Adrenal gland (tissue), 12 donors: ENCODE results near the gene FOSL2. TPM values are rescaled to one million over a fixed set of nuclear protein-coding genes. Genes with fewer than 3 reads are reported as not detected.

Experiments
- DNase-seq, 7 donors: peaks; one replicate each; pipeline ENCODE4 v3.0.0-alpha.2; 2019 to 2020
- H3K27ac ChIP-seq, 5 donors: fragments of 200-600 bp; sonication (generic) in 4 of 5; 1 replicate in 3 of 5; 2 replicates in 2 of 5; pipeline versions ENCODE4 v1.5.1 to v1.8.0; 2016 to 2020; ENCODE audit warnings: mild to moderate bottlenecking in 1 of 5
- H3K27me3 ChIP-seq: fragments of 200-600 bp; 2 replicates; pipeline ENCODE4 v1.8.0; 2021
- H3K36me3 ChIP-seq, 2 donors: fragments of 200-600 bp; replicated peaks in 1 of 2; 1 replicate in 1 of 2; 2 replicates in 1 of 2; pipeline versions ENCODE4 v1.5.1 to v1.8.0; 2018 to 2022
- H3K4me1 ChIP-seq, 2 donors: fragments of 200-600 bp; replicated peaks in 1 of 2; 1 replicate in 1 of 2; 2 replicates in 1 of 2; pipeline versions ENCODE4 v1.5.1 to v1.8.0; 2018 to 2021
- H3K4me3 ChIP-seq, 4 donors: fragments of 200-600 bp; sonication (generic) in 3 of 4; one replicate each; pipeline ENCODE4 v1.5.1; 2016 to 2018
- H3K9me3 ChIP-seq, 3 donors: fragments of 200-600 bp; sonication (generic) in 1 of 3; replicated peaks in 1 of 3; 1 replicate in 2 of 3; 2 replicates in 1 of 3; pipeline versions ENCODE4 v1.5.1 to v1.8.0; 2016 to 2021
- POLR2A ChIP-seq, 2 donors: fragments of 450-650 bp; IDR thresholded peaks; one replicate each; pipeline ENCODE4 v1.6.1; 2017; ENCODE audit warnings: antibody characterized with exemption in 2 of 2, mild to moderate bottlenecking in 2 of 2, moderate library complexity in 1 of 2
- WGBS, 4 donors: extraction: QIAGEN DNeasy Blood & Tissue Kit in 2 of 4; methylation state at CpG; one replicate each; pipeline versions ENCODE4 v1.1.5 to v1.1.7; 2013 to 2017; 5-methylcytosine and 5-hydroxymethylcytosine counted together
- intact Hi-C, 2 donors: fragments of 100-400 bp; cut with DNase I; formaldehyde crosslinking; loops; one replicate each; pipeline versions ENCODE4 v1.14.1 to v1.15.0; 2022 to 2023
- polyA plus RNA-seq, 3 donors: library from polyadenylated mRNA; stranded (reverse); fragments of 200-250 nt in 2 of 3; fragments of 350-450 nt in 1 of 3; fragmentation: Illumina TruSeq in 1 of 3; extraction: RNeasy Lipid Tissue Mini Kit (QIAGEN cat#74804) in 1 of 3; gene quantifications; one replicate each; pipeline ENCODE4 v1.2.3, GENCODE V29; 2013 to 2014
- total RNA-seq, 9 donors: library from RNA; depleted of rRNA in 4 of 9; stranded (reverse); fragments of >200 nt in 4 of 9; fragments of 120-200 nt in 1 of 9; fragmentation: NEBNext Ultra II Directional in 1 of 9; extraction: Animal tissue kit (Norgen Biotek cat#: 25700) in 1 of 9; gene quantifications; one replicate each; pipeline versions ENCODE4 v1.1.0 to v1.2.4, GENCODE V29; 2013 to 2023
- TF ChIP-seq, protein P1 (sequence below), 6 experiments: fragments of 450-650 bp in 4 of 6; fragments of 200-600 bp in 2 of 6; sonication (generic) in 1 of 6; IDR thresholded peaks; 1 replicate in 5 of 6; 2 replicates in 1 of 6; pipeline versions ENCODE4 v1.5.1 to v1.8.0; 2016 to 2021; ENCODE audit warnings: antibody characterized with exemption in 6 of 6, mild to moderate bottlenecking in 2 of 6, moderate library complexity in 1 of 6
- donor health status: healthy with polysubstance abuse.
- donor health status: Bipolar disorder and iron deficiency.
- donor health status: DM: yes; HTN: yes; CAD: no.
- donor health status: DM: no; HTN: no; CAD: no.
- donor health status: DM: no; HTN: no; CAD: no.
- donor health status: DM: yes; HTN: yes; CAD: no.

The FOSL2 gene
- total and polyA plus RNA-seq, 12 donors = 66.9 to 760 (median 413) TPM

DNA sequence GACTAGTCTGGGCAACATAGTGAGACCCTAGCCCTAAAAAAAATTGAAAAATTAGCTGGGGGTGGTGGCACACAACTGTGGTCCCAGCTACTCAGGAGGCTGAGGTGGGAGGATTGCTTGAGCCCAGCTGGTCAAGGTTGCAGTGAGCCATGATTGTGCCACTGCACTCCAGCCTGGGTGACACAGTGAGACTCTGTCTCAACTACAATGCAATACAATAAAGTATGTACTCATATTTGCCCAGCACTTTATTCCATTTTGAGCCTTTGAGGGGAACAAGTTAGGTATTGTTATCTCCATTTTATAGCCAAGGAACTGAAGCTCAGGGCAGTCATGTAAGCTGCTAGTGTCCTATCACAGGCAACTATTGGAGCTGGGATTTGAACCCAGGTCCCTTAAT is 53.9 kb downstream of the FOSL2 start:
- no peak for DNase-seq
- intact Hi-C loops = no loop called here
- Histone ChIP-seq H3K36me3 (no peaks in the 10 kb centered on the region), H3K4me3 (no peak overlapping the region), H3K27me3 (no peaks in the 10 kb centered on the region), H3K9me3 (no peaks in the 10 kb centered on the region), H3K27ac (no peak overlapping the region), H3K4me1 (peaks cover 10 to 12% of the 10 kb centered on the region in 2 donors)
- no peak for TF ChIP-seq POLR2A (IDR thresholded peaks at IDR 0.05)
- TF ChIP-seq, protein P1, sequence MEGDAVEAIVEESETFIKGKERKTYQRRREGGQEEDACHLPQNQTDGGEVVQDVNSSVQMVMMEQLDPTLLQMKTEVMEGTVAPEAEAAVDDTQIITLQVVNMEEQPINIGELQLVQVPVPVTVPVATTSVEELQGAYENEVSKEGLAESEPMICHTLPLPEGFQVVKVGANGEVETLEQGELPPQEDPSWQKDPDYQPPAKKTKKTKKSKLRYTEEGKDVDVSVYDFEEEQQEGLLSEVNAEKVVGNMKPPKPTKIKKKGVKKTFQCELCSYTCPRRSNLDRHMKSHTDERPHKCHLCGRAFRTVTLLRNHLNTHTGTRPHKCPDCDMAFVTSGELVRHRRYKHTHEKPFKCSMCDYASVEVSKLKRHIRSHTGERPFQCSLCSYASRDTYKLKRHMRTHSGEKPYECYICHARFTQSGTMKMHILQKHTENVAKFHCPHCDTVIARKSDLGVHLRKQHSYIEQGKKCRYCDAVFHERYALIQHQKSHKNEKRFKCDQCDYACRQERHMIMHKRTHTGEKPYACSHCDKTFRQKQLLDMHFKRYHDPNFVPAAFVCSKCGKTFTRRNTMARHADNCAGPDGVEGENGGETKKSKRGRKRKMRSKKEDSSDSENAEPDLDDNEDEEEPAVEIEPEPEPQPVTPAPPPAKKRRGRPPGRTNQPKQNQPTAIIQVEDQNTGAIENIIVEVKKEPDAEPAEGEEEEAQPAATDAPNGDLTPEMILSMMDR (IDR thresholded peaks at IDR 0.05) = no peak

DNA sequence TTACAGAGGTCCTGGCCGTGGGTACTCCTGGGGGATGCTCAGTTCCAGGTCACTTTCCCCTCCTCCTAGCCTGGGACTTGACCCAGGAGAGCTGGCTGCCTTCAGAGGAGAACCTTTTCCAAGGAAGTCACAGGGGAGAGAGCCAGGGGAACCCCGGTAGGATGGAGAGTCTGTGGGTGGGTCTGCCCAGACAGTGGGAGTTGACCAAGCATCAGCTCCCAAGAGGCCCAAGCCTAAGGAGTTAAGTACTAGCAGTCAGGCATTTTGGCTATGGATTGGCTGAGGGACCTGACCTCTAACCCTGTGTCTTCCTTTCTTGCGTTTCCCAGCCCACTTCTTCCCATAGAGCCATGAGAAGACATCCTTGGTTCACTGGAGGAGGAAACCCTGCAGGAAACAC is 54.4 kb downstream of the FOSL2 start:
- 79 to 90% (median 82%) methylated on average over 3 of the region's 3 CpGs for WGBS, 4 donors
- no peaks in the 10 kb centered on the region for H3K9me3 ChIP-seq
- TF ChIP-seq POLR2A (IDR thresholded peaks at IDR 0.05) = no peak
- TF ChIP-seq, protein P1 (IDR thresholded peaks at IDR 0.05) = no peak
- no peak overlapping the region for H3K27ac ChIP-seq
- no peaks in the 10 kb centered on the region for H3K27me3 ChIP-seq
- H3K4me1 ChIP-seq = peaks cover 10 to 12% of the 10 kb centered on the region in 2 donors
- no peak for DNase-seq
- intact Hi-C loops = no loop called here
- H3K36me3 ChIP-seq = no peaks in the 10 kb centered on the region
- H3K4me3 ChIP-seq = no peak overlapping the region

- 44 to 63% (median 54%) methylated on average over 8 of the region's 8 CpGs for WGBS, 4 donors
- peak in 3 of 7 donors; percentile 38 to 56 (median 53) for DNase-seq
- Histone ChIP-seq H3K27me3 (no peaks in the 10 kb centered on the region), H3K9me3 (no peaks in the 10 kb centered on the region), H3K4me3 (no peak overlapping the region), H3K27ac (peak overlapping the region; percentile 48 to 84 (median 63)), H3K36me3 (no peaks in the 10 kb centered on the region), H3K4me1 (peaks cover 10 to 12% of the 10 kb centered on the region in 2 donors)
- TF ChIP-seq POLR2A (IDR thresholded peaks at IDR 0.05) = no peak
- TF ChIP-seq, protein P1 (IDR thresholded peaks at IDR 0.05) = peak in 1 of 6 experiments; percentile 2
- intact Hi-C loops = no loop called here
These were observed 55.5 kb downstream of the FOSL2 start for GRCh38 chr2:28447943-28448792.

- no peak overlapping the region for H3K4me3 ChIP-seq
- TF ChIP-seq, protein P1 (IDR thresholded peaks at IDR 0.05) = no peak
- no peak for TF ChIP-seq POLR2A (IDR thresholded peaks at IDR 0.05)
- H3K4me1 ChIP-seq = peaks cover 10 to 12% of the 10 kb centered on the region in 2 donors
- no peak for DNase-seq
- WGBS, 4 donors = 93 to 96% (median 94%) methylated on average over 3 of the region's 3 CpGs
- no peaks in the 10 kb centered on the region for H3K27me3 ChIP-seq
- no peaks in the 10 kb centered on the region for H3K9me3 ChIP-seq
- H3K36me3 ChIP-seq = no peaks in the 10 kb centered on the region
- intact Hi-C loops = no loop called here
- H3K27ac ChIP-seq = peak overlapping the region in 4 of 5 donors; percentile 48 to 84 (median 73)
These were observed 56.1 kb downstream of the FOSL2 start for GRCh38 chr2:28448793-28449100.
